SIG-M5 treated with dmso at 0.1 percent for 504 hours (cell line): ENCODE data around the gene LPIN1.

Experiments
- DNase-seq: peaks from one replicate; lab custom pipeline; 2025; ENCODE audit not compliant: unreplicated experiment; lab: John Stamatoyannopoulos, UW

Gene LPIN1, protein sequence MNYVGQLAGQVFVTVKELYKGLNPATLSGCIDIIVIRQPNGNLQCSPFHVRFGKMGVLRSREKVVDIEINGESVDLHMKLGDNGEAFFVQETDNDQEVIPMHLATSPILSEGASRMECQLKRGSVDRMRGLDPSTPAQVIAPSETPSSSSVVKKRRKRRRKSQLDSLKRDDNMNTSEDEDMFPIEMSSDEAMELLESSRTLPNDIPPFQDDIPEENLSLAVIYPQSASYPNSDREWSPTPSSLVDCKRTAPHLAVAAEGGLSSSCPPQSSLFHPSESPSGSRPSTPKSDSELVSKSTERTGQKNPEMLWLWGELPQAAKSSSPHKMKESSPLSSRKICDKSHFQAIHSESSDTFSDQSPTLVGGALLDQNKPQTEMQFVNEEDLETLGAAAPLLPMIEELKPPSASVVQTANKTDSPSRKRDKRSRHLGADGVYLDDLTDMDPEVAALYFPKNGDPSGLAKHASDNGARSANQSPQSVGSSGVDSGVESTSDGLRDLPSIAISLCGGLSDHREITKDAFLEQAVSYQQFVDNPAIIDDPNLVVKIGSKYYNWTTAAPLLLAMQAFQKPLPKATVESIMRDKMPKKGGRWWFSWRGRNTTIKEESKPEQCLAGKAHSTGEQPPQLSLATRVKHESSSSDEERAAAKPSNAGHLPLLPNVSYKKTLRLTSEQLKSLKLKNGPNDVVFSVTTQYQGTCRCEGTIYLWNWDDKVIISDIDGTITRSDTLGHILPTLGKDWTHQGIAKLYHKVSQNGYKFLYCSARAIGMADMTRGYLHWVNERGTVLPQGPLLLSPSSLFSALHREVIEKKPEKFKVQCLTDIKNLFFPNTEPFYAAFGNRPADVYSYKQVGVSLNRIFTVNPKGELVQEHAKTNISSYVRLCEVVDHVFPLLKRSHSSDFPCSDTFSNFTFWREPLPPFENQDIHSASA

DNA sequence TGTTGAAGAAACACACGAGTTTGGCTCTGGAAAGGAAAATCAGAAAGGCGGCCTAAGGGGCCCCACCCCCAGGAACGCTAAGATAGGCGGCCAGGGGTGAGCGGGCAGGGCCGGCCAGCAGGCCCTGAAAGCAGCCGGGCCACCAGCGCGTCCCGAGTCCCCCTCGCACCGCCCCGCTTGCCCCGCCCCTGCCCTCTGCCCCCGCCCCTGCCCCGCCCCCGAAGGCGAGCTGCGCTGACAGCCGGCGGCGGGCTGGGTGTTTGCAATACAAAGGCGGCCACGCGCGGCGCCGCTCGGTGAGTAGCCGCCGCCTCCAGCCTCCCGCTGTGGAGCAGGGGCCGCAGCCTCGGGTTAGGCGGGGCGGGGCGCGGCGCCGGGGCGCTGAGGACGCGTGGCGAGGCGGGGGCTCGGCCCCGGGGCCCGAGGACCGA lies at the start of gene LPIN1:
LPIN1 (plus strand) TSS at position 257 of the 431 bp plus-strand sequence. CDS start 18,910 bp downstream, outside the sequence.
- peak; percentile 84 for DNase-seq

DNA sequence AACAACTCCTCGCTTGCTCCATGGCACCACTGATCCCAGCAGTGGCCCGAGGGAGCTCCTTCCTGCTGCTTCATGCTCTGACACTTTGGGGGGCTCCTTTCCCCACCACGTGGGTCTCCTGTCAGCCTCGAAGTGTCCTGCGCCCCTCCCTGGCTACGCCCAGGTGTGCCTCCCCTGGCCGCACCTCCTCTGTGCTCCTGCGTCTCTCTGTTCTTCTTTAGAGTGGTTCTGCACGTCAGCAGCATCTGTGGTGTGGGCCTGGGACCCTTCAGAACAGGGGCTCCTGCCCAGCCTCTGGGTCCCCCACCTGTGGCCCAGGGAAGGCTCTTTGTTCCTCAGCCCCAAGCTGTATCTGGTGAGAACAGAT lies 49.7 kb upstream of the LPIN1 start:
- no peak for DNase-seq

DNA sequence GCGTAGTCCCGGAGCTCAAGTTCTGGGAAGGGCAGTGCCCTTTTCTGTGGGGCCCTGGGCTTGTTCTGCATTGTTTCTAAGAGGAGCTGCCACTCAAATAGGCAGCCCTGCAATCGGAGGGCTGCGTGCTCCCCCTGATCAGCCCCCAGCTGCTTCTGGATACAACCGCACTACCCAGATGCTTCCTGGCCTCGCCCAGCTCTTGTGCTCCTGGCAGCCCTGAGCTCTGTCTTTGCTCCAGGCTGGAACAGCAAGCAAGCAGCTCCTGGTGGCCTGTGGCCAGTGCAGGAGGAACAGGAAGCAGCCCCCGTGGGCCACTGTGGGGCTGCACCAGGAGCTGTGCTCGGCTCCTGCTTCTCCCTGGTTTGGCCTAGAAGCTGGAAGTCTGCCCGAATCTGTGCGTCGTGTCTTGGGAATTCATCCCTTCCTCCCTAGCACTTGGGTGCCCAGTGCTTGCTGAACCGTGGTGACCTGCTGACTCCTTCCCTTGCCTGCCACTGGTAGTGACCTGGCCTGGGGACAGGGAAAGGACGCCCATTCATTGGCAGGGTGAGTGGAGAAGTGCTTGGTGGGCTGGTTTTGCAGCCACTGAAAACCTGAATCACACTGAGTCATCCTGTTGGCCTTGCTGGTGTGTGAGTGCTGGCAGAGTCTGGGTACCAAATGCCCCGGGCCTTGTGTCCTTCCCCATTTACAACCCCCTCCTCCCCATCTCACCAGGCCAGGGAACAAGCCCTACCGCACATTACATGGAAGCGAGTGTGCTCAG lies 49.1 kb upstream of the LPIN1 start:
- DNase-seq, result no peak

DNA sequence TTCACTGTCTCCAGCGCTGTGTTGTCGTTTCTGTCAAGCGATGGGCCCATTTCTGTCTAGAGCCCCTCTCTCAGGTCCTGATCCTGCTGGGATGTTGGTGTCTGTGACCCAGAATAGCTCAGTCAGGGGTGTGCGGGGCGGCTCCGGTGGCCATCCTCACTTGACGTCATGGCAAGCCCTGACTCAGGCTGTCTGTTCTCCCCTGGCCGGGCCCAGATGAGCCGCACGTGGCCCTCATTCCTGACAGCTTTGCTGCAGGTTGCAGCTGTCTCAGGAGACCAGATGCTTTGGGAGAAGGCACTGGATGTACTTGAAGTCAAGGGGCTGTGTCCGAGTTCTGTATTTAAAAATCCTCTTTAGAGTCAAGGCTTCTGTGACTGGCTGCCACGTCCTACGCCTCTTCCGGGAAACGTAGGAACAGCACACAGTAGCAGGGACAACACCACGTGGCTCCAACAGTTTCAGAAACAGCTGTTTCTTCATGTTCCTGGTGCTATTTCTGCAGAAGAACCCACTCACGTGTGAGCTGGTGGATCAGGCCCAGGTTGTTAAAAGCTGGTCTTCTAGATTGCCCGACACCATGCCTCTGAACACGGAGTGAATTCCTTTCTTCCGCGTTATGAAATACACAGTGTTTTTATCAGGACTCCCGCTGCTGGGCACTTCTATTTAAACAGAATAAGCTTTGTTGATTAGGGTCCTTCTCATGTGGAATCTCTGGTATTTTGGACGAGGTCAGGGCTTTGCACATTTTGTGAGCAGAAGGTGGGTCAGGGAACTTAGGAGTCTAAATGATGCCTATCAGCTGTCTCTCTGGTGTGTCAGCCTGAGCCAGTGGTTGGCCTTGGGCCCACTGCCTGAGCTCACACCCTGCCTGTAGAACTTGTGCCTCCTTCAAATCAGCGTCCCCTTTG lies 48.2 kb upstream of the LPIN1 start:
- no peak for DNase-seq

DNA sequence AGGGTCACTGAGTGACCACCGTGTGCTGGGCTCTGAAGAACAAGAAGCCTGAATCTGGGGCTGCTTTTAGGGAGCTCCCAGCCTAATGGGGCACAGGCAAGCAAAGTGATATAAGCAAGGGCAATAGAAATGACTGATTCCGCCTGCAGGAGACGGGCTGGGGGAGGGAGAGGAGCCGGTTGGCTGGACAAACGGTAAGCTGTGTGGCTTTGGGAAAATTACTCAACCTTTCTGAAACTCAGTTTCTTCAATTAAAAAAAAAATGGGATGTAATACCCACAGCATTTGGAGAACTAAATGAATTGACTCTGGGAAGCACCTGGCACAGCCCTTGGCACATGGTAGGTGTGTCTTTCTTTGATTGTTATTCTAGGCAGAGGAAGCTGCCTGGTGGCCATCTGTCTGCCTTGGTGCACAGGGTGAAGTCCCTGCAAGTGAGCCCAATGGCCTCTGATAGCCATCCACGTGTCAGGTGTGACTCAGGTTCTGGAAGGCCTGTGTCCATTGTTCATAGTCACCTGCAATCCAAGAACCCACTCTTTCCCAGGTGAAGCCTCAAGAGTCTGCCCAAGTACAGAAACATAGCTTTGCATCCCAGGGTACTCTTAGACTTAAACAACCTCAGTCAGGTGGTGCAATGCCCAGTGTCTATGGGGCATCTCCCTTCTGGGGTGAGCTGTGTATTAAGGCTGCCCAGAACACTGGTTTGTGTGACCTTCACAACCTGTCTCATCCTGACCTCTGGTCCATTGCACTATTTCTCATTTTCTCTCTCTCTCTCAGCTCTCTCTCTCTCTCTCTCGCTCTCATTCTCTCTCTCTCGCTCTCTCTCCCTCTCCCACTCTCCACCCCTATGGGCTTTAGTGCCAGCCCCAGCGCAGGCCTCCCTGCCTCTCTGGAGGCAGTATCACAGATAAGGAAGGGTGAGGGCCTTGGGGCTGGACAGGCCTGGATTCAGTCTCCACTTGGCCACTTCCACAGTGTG lies 46.5 kb upstream of the LPIN1 start:
- DNase-seq, result no peak

DNA sequence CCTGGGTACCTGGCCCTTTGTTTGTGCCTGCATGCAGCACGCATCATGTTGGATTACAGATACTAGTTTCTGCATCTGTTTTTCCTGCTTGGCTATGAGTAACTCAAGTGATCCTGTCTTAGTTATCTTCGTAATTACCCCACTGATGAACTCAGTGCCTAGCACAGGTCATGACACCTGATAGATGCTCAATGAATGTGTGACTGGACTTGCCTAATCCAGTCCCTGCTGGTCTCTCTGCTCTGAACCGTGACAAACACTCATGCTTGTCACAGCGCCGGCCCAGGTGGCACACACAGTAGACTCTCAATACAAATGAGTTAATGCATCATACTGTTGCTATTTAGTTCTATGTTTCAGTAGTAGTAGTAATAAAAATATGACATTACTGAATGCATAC lies 45.2 kb upstream of the LPIN1 start:
- no peak for DNase-seq

DNA sequence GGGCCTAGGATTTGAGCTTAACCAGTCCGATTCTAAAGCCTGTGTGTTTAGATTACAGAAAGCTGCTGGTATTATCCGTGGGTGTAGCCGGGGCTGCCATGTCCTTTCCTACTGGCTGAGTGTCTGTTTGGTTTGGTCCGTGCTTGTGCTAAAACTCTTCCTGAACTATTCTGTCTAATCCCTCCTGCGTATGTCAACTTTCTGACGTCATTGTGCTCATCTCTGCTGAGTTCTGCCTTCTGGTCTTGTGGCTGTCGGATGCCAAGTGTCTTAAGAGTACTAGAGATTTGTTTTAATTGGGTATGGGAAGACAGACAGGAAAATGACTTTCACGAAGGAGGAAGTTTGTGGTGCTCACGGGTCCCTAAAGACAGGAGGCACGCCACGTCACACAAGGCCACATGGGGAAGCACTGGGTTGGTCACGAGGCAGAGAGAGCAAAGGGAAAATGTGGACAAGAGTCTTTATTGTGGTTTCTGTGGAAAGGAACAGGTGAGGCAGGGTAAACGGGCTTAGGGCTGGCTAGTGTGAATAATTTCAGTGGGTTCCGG lies 44.6 kb upstream of the LPIN1 start:
- peak; percentile 33 for DNase-seq

DNA sequence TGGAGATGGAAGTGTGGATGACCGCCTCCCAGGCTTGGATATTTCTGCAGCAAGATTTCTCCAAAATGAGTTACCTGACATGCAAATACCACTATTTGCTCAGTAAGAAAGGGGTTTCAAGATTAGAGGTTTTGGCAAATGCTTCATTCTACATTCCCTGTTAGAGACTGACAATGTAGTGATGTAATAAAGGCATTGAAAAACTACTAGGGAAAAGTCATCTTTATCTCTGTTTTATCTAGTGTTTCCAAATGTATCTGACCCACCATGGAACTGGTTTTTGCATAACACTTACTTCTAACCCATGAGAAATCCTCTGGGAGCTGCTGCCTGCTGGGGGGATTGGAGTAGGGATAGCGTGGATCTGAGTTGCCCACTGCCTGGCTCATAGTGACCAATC lies 43.5 kb upstream of the LPIN1 start:
- no peak for DNase-seq

DNA sequence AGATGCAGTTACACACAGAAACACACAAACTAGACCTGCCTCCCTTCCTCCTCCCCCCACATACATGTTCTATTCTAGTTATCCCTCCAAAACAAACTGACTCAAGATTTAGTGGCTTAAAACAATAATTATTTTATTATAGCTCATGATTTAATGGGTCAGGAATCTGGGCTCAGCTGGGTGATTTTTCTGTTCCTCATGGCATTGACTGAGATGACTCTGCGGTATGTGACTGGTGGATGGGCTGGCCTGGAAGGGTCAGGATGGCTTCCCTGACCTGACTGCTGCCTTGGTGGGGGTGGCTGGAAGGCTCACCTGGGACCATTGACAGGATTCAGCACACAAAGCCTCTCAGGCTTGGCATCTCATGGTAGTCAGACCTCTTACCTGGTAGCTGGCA lies 42.7 kb upstream of the LPIN1 start:
- DNase-seq, result no peak

DNA sequence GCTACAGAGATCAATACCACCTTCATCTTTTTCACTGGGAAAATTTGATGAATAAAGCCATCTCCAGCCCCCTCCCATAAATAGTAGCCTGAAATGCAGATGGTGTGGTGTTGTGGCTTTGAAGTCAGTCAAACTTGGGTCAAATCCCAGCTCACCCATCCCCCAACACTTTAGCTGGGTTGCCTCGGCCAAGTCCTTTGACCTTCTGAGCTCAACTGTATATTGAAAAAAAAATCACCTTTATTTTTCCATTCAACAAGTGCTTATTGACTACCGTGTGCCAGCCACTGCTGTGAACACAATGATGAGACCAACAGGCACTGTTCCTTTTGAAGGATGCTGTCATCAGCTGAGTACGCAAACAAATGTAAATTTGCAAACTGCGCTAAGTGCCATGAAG lies 41.4 kb upstream of the LPIN1 start:
- DNase-seq, result no peak

DNA sequence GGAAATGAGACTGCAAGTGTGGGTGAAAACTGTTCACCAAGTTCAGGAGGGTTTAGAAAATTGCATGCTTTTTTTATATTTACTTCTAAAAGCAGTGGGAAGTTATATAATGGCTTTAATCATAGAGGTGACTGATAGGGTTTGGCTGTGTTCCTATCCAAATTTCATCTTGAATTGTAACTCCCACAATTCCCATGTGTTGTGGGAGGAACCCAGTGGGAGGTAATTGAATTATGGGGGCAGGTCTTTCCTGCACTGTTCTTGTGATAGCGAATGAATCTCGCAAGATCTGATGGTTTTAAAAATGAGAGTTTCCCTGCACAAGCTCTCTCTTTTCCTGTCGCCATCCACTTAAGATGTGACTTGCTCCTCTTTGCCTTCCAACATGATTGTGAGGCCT lies 40.7 kb upstream of the LPIN1 start:
- DNase-seq, result no peak

DNA sequence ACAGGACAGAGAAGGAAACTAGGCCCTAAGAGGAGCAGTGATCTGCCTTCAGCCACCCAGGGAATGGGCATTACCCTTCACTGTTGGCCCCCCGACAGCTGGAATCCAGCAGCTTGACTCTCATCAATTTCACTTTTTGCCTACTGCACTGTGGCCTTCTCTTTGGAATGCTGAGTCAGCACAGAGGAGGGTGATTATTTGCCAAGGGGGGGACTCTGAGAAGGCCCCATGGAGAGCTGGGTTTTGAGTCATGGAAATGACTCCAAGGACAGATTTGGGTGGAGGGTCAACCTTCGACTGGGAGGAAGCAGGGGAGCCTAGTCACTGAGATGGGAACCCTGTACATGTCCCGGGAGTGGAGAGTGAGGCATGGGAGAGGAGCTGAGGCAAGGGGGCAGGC lies 38.3 kb upstream of the LPIN1 start:
- DNase-seq, result no peak

DNA sequence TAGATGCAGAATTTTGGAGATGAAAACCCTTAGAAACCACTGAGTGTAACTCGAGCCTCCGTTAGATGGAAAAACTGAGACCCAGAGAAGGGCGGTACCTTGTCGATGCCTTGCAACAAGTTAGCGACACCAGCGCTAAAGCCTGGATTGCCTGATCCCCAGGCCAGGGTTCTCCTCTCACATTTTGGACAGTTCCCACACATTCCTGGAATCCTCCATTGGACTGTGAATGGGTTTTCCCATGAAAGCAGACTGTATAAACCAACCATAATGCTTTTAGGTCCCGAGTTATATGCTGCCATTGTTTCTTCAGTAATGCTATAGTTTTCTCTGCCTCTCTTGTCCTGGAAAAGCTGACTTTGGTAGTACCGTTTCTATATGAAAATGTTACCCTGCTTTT lies 37.1 kb upstream of the LPIN1 start:
- DNase-seq, result no peak

DNA sequence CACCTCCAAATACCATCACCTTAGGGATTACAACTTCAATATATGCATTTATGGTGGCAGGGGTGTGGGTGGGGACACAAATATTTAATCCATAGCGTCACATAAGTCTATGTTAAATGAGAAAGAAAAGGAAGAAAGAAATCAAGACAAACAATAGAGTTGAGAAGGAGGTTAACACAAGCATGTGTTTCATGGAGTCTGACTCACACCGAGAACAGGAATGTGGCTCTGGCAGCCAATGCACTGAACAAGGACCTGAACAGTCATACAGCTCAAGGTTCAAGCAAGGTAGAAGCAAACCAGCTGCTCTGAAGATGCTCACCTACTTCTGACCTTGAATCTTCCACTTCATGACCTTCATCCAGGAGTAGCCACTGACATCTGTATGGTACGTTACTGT lies 36.2 kb upstream of the LPIN1 start:
- DNase-seq, result no peak

DNA sequence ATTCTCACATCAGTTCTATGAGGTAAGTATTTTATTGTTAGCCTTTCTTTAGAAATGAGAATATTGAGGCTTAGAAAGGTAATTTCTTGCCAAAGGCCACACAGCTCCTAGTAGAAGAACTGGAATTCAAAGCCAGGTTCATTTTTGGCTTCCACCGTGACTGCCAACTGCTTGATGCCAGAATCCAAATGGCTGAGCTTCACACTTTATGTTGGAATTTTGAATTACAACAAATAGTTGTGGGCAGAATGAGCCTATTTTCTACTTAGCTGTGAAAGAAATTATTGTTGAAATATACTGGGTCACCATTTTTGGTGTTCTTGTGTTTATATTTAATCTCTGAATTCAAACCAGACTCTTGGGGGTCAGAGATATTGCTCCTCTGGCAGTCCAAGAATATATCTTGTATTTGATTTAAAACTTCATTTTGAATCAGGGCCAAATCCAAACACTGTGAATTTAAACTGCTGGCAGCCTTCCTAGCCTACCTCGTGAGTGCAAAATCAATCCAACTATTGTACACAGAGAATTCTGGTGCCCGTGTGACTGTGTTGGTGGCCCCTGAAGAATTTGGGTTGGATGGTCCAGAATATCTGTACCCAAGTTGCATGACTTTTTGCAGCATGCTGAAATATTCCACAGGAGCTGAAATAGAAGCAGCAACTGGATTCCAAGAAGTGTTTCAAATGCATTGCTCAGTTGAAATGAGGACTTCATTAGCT lies 35.6 kb upstream of the LPIN1 start:
- no peak for DNase-seq

DNA sequence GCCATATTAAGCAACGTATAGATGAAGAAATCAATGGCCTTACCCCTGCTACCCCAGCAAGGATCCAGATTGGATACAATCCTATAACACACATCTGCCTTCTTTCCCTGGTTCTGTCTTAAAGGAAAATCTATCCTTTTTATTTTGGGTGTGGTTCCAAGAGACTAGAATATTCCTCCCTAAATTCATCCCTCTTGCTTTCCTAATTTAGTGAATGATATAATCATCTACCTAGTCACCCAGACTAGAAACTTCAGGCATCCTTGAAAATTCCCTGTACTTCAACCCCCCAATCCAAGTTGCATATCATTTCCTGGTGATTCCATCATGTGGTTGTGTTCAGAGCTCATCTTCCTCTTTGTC lies 35.1 kb upstream of the LPIN1 start:
- no peak for DNase-seq

DNA sequence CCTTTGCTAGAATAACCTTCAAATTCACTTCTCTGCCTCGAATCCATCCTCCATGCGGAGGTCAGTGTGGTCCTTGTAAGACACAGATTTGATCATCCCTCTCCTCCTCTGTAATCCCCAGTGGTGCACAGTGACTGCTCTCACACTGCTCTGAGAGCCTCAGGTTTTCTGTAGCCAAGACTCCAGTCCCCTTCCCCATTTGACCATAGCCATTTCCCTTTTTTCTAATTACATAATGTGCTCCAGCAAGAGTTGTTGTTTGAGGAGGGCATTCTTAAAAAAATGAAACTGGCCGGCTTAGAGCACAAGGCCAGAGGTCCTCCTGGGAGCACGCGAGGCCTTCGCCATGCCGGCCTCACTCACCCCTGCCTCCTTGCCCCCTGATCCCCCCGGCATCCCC lies 34.7 kb upstream of the LPIN1 start:
- DNase-seq, result peak; percentile 27

DNA sequence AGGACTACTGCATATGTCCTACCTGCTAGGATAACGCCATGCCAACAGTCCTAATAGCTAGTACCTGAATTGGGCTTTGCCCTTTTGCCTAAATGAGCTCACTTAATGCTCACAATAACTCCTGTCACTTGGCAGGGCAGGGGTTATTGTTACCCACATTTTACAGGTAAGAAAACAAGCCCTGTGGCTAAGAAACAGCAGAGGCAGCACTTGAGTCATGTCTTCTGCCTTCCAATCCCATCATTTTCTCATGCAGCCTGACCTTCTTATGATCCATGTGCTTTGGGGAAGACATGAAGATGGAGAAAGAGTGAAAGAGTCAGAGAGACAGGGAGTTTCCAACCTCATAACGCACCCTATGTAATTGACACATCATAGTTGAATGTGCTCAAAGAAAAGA lies 33.6 kb upstream of the LPIN1 start:
- no peak for DNase-seq
